Measurements from ENCODE around the gene NAPEPLD. TPM values are rescaled to one million over a fixed set of nuclear protein-coding genes. Genes with fewer than 3 reads are reported as not detected.
A peak's percentile ranks its signal among the peaks of the same experiment; 100 is the strongest.

Gene NAPEPLD
- total and polyA plus RNA-seq, 9 donors = 7.5 to 27.9 (median 20.6) TPM

DNA sequence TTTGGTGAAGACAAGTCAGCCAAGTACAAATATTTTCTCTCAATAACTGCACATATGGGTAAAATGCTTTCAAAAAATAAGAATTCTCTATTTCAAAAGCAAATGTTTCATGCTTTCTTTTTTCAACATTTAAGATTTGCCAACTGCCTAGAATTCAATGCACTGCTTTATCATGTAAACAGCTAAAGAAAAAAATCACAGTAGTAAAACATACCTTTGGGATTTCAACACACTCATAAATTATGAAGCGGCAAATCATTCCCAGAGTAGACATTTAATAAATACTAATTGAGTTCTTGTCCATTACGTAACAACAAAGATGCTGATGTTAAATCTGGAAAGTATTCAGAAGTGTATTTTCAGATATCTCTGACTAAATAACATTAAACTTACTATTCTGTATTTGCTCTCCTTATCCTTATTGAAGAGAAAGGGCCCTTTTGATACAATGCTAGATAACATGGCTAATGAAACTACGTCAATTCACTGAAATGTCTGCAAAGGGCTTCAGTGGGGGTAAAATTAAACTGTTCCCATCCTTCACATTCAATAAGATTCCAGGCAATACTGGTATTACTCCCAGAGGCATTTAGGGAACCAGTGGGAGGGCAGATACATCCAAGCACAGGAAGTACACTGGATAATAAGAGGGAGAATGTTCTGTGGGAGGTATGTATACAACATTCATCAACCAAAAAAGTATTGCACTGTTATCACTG lies 13.9 kb downstream of the NAPEPLD start:
- no peaks in the 10 kb centered on the region for H3K27me3 ChIP-seq
- no peak for DNase-seq
- H3K9me3 ChIP-seq = no peaks in the 10 kb centered on the region
- H3K27ac ChIP-seq = peak overlapping the region in 1 of 2 donors; percentile 7
- TF ChIP-seq, protein P1, sequence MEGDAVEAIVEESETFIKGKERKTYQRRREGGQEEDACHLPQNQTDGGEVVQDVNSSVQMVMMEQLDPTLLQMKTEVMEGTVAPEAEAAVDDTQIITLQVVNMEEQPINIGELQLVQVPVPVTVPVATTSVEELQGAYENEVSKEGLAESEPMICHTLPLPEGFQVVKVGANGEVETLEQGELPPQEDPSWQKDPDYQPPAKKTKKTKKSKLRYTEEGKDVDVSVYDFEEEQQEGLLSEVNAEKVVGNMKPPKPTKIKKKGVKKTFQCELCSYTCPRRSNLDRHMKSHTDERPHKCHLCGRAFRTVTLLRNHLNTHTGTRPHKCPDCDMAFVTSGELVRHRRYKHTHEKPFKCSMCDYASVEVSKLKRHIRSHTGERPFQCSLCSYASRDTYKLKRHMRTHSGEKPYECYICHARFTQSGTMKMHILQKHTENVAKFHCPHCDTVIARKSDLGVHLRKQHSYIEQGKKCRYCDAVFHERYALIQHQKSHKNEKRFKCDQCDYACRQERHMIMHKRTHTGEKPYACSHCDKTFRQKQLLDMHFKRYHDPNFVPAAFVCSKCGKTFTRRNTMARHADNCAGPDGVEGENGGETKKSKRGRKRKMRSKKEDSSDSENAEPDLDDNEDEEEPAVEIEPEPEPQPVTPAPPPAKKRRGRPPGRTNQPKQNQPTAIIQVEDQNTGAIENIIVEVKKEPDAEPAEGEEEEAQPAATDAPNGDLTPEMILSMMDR (IDR thresholded peaks at IDR 0.05) = no peak
- no peak for TF ChIP-seq EP300 (IDR thresholded peaks at IDR 0.05)
- no peak for TF ChIP-seq POLR2A (IDR thresholded peaks at IDR 0.05)
- peaks cover 9% of the 10 kb centered on the region for H3K4me1 ChIP-seq (ENCODE audit: insufficient read depth)
- no peak overlapping the region for H3K4me3 ChIP-seq
- intact Hi-C loops (cut with DNase I) = no loop called here
- H3K36me3 ChIP-seq = no peaks in the 10 kb centered on the region
- WGBS, 3 donors = 17 to 20% (median 17%) methylated on average over 3 of the region's 3 CpGs

DNA sequence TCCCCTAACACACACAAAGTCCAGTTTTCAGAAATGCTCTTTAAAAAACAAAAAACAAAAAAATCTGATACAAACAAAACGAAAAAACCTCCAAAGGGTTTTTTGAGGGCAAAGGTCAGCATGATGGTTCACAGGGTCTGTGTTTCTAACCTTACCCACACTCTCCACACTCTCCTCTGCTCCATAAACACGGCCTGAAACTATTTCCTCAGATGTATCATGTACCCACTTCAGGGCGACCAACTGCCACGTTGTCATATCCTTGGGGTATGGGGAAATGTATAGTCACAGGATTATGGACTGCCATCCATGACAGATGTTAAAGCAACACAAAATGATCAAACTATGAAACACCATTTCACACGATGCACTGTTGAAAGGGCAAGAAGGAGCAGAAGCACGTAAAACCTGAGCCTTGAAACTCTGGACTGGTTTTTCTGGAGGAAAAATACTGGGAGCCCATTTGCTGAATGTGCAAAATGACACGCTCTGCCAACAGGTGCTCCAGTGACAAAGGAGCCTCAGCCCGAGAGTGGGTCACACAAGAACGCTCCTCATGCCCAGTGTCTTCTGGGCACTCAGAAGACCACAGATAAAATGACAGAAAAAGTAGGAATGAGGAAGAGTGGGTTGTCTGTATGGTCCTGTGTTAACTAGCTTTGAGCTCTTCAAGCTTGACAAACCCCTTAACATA lies 15.8 kb downstream of the NAPEPLD start:
- DNase-seq = no peak
- intact Hi-C loops (cut with DNase I) = no loop called here
- peaks cover 7% of the 10 kb centered on the region for H3K4me1 ChIP-seq (ENCODE audit: insufficient read depth)

DNA sequence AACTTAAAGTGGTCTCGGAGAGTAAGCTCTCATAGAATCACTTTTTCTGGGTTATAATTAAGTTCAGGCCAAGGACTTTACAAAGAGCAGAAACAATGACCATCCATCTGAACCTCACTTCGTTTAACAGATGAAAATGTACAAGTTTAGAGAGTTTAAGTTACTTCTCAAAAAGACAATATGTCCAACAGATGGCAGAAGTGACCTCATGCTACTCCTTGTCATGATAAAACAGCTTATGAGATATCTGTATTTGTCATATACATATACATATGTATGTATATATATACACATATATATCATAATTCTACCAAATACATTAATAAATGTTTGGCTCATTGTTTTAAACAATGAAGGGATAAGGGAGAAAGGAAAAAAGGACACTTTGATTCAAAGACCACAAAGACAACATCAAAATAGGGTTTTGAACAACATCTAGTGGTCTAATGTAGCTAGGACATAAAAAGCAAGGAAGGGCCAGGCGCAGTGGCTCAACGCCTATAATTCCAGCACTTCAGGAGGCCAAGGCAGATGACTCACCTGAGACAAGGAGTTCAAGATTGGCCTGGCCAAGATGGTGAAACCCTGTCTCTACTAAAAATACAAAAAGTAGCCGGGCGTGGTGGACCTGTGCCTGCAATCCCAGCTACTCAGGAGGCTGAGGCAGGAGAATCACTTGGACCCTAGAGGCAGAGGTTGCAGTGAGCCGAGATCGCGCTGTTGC lies 17.8 kb downstream of the NAPEPLD start:
- no peak for DNase-seq
- Histone ChIP-seq H3K27ac (no peak overlapping the region), H3K9me3 (no peaks in the 10 kb centered on the region), H3K36me3 (no peaks in the 10 kb centered on the region), H3K4me3 (no peak overlapping the region), H3K27me3 (no peaks in the 10 kb centered on the region), H3K4me1 (ENCODE audit: insufficient read depth) (peaks cover 7% of the 10 kb centered on the region)
- TF ChIP-seq, protein P1 (IDR thresholded peaks at IDR 0.05) = no peak
- no peak for TF ChIP-seq EP300 (IDR thresholded peaks at IDR 0.05)
- no peak for TF ChIP-seq POLR2A (IDR thresholded peaks at IDR 0.05)
- intact Hi-C loops (cut with DNase I) = no loop called here
- 80 to 86% (median 84%) methylated on average over 9 of the region's 9 CpGs for whole genome bisulfite sequencing, 3 donors

More for the DNA sequence above, 15.8 kb downstream of the NAPEPLD start:
- Histone ChIP-seq H3K36me3 (no peaks in the 10 kb centered on the region), H3K9me3 (no peaks in the 10 kb centered on the region), H3K27ac (no peak overlapping the region), H3K4me3 (no peak overlapping the region), H3K27me3 (no peaks in the 10 kb centered on the region)
- TF ChIP-seq, protein P1 (IDR thresholded peaks at IDR 0.05) = no peak
- TF ChIP-seq POLR2A (IDR thresholded peaks at IDR 0.05) (no peak), EP300 (IDR thresholded peaks at IDR 0.05) (no peak)
- 83 to 85% (median 83%) methylated on average over 9 of the region's 9 CpGs for WGBS, 3 donors

DNA sequence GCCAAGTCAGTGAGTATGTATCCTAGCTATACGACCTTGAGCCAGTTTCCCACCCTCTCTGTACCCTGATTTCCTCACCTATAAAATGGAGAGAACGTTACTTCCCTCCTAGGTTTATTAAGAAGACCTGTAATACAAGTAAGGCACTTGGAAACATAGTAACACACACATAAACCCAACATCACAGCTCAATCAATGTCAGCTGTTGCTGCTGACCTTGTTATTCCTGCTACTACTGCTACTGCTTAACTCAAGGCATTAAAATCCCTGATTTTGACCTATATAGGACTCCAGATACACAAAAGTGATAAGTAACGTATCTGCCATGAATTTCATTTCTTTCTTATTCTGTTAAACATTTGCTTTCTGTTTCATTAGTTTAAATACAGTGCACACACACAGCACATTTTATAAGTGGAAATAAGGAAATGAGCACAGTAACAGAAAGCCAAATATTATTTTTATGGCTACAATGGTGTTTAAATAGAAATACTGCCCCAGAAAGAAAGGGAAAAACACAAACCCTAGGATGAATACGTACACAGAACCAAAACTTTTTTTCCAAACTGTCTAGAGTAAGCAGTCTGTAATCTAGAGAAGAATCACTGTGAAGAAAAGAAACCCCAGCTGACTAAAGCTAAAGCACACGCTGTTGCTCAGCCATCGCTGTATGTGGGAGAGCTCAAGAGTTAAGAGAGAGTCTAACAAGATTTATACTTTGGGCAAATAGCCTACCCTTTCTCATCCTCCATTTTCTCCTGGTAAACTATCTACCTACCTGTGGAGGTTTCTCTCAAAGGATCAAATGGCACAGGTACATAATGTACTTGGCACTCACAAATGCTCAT lies 19.0 kb downstream of the NAPEPLD start:
- no peak overlapping the region for H3K27ac ChIP-seq
- TF ChIP-seq, protein P1 (IDR thresholded peaks at IDR 0.05) = no peak
- TF ChIP-seq POLR2A (IDR thresholded peaks at IDR 0.05) (no peak), EP300 (IDR thresholded peaks at IDR 0.05) (no peak)
- H3K36me3 ChIP-seq = no peaks in the 10 kb centered on the region
- H3K4me3 ChIP-seq = no peak overlapping the region
- WGBS, 3 donors = 41 to 45% (median 42%) methylated on average over 6 of the region's 6 CpGs
- no peaks in the 10 kb centered on the region for H3K9me3 ChIP-seq
- peaks cover 5% of the 10 kb centered on the region for H3K4me1 ChIP-seq (ENCODE audit: insufficient read depth)
- no peaks in the 10 kb centered on the region for H3K27me3 ChIP-seq
- intact Hi-C loops (cut with DNase I) = no loop called here
- DNase-seq = no peak
